ENCODE measurements around the gene ARMC12. TPM values are rescaled to one million over a fixed set of nuclear protein-coding genes. Genes with fewer than 3 reads are reported as not detected.

The ARMC12 gene
- total and polyA plus RNA-seq, 4 experiments from 2014 or later, result 0.28 to 1.3 (median 0.69) TPM; not detected in 1

DNA sequence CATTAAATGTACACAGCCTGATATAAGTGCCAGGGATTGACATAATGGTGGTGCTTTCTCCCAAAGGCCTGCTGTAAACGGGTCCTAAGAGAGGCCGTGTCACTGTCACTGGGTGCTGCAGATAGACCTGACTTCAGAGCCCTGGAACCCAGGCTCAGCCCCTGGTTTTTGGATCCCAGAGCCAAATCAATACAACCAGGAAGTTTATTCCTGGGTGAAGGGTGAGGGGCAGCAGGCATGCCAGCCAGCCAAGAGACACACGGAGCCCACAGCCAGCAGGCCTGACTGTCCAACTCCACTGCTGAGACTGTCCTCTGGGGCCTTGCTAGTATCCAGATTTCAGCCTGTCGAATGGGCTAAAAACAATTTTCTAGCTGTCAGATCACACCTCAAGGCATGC lies 12.8 kb upstream of the ARMC12 start:
- peaks cover 0 to 1% (median 0%) of the 10 kb centered on the region in 8 donors for H3K9me3 Mint-ChIP-seq
- H3K4me3 ChIP-seq (ENCODE audit: low read length in 2 of 2), result no peak overlapping the region
- no peaks in the 10 kb centered on the region for H3K27me3 ChIP-seq (ENCODE audit: insufficient read depth, low read length)
- ChIA-PET CTCF (ENCODE audit: partially characterized antibody) (interaction anchor here (1.1 to 6.0 kb wide), 3 partner anchors 13 to 139 kb away, joined by 3 to 31 read pairs (median 7); partner anchors contain the start of gene ARMC12), POLR2A (ENCODE audit: partially characterized antibody) (interaction anchor here (7.1 to 10.7 kb wide), 3 partner anchors 38 to 122 kb away, joined by 41 to 151 read pairs (median 141); partner anchors contain the start of gene FKBP5)
- peak overlapping the region; percentile 61 to 100 (median 87) for H3K27ac Mint-ChIP-seq
- peaks cover 0 to 4% of the 10 kb centered on the region in 2 donors for H3K36me3 Mint-ChIP-seq
- intact Hi-C loops (cut with micrococcal nuclease), result no loop called here
- peaks cover 61 to 89% (median 75%) of the 10 kb centered on the region in 4 donors for H3K4me1 Mint-ChIP-seq
- DNase-seq, result no peak
- no peaks in the 10 kb centered on the region for H3K27me3 Mint-ChIP-seq
- H3K9me3 ChIP-seq (ENCODE audit: control insufficient read depth in 1 of 2, low read length in 2 of 2), result no peaks in the 10 kb centered on the region
- H3K36me3 ChIP-seq (ENCODE audit: insufficient read depth, low read length), result no peaks in the 10 kb centered on the region
- H3K4me1 ChIP-seq (ENCODE audit: insufficient read depth, low read length), result peaks cover 75% of the 10 kb centered on the region
- H3K4me3 Mint-ChIP-seq, result peak overlapping the region in 3 of 8 donors; percentile 9 to 39 (median 15)
- H3K27ac ChIP-seq (ENCODE audit: low read depth, low read length), result peak overlapping the region; percentile 69

DNA sequence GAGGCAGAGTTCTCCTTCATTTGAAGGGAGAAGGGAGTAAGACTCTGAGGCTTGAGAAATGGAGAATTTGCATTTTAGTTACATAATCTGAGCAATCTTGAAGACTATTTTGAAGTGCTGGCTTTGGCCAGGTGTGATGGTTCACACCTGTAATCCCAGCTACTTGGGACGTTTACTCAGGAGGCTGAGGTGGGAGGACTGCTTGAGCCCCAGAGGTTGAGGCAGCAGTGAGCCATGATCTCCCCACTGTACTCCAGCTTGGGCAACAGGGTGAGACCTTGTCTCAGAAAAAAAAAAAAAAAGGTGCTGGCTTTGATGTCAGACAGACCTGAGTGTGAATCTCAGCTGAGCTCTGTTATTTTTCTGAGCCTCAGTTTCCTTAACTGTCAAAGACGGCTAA lies 12.4 kb upstream of the ARMC12 start:
- Histone ChIP-seq H3K4me1 (ENCODE audit: insufficient read depth, low read length) (peaks cover 75% of the 10 kb centered on the region), H3K27me3 (ENCODE audit: insufficient read depth, low read length) (no peaks in the 10 kb centered on the region), H3K36me3 (ENCODE audit: insufficient read depth, low read length) (no peaks in the 10 kb centered on the region), H3K27ac (ENCODE audit: low read depth, low read length) (peak overlapping the region; percentile 69), H3K9me3 (ENCODE audit: control insufficient read depth in 1 of 2, low read length in 2 of 2) (no peaks in the 10 kb centered on the region), H3K4me3 (ENCODE audit: low read length in 2 of 2) (no peak overlapping the region)
- CTCF ChIA-PET (ENCODE audit: partially characterized antibody), result interaction anchor here (1.1 to 6.0 kb wide), 4 partner anchors 12 to 139 kb away, joined by 3 to 31 read pairs (median 5); partner anchors contain the start of gene ARMC12
- H3K27ac Mint-ChIP-seq, result peak overlapping the region; percentile 61 to 100 (median 88)
- H3K36me3 Mint-ChIP-seq, result peaks cover 0 to 4% of the 10 kb centered on the region in 2 donors
- peaks cover 0 to 1% (median 0%) of the 10 kb centered on the region in 8 donors for H3K9me3 Mint-ChIP-seq
- peak overlapping the region in 3 of 8 donors; percentile 9 to 43 (median 39) for H3K4me3 Mint-ChIP-seq
- peaks cover 61 to 89% (median 75%) of the 10 kb centered on the region in 4 donors for H3K4me1 Mint-ChIP-seq
- H3K27me3 Mint-ChIP-seq, result no peaks in the 10 kb centered on the region
- intact Hi-C loops (cut with micrococcal nuclease), result no loop called here
- POLR2A ChIA-PET (ENCODE audit: partially characterized antibody), result interaction anchor here (0.8 to 10.7 kb wide), 4 partner anchors 38 to 122 kb away, joined by 3 to 151 read pairs (median 91); partner anchors contain the start of gene FKBP5
- DNase-seq, result no peak

DNA sequence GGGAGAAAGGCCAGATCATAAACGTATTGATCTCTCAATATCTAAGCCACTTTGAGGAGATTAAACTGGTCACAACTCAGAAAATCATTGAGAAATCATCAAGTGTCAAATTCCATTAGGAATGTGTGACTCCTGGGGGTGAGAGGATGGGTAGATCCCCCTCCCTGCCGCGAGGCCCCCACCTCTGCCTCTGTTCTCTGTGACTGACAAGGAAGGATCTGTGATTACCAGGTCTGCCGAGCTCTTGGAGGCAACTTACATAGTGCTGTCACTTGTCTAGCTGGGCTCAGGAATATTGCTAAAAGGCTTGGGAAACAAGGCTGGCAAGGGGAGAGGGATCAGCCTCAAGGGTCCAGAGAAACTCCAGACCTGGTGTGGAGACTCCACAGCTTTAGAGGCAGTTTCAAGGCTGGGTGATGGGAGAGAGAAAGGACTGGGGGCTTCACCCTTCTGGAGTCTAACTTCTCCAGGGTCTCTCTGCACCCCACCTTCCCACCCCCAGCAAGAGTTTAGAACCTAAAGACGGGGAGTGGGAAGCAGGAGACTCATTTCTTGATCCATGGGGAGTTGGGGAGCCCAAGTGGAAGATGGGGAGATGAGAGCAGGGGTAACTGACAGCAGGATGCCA lies 11.6 kb upstream of the ARMC12 start:
- Histone ChIP-seq H3K4me1 (ENCODE audit: insufficient read depth, low read length) (peaks cover 75% of the 10 kb centered on the region), H3K27ac (ENCODE audit: low read depth, low read length) (peak overlapping the region; percentile 69), H3K27me3 (ENCODE audit: insufficient read depth, low read length) (no peaks in the 10 kb centered on the region), H3K36me3 (ENCODE audit: insufficient read depth, low read length) (no peaks in the 10 kb centered on the region), H3K9me3 (ENCODE audit: control insufficient read depth in 1 of 2, low read length in 2 of 2) (no peaks in the 10 kb centered on the region), H3K4me3 (ENCODE audit: low read length in 2 of 2) (no peak overlapping the region)
- ChIA-PET CTCF (ENCODE audit: partially characterized antibody) (interaction anchor here (0.6 to 6.0 kb wide), 6 partner anchors 9 to 140 kb away, joined by 3 to 31 read pairs (median 4); partner anchors contain the start of gene ARMC12), POLR2A (ENCODE audit: partially characterized antibody) (interaction anchor here (0.8 to 10.7 kb wide), 8 partner anchors 11 to 123 kb away, joined by 3 to 151 read pairs (median 38); partner anchors contain the start of genes ARMC12 and FKBP5)
- Mint-ChIP-seq H3K4me1 (peaks cover 60 to 89% (median 75%) of the 10 kb centered on the region in 4 donors), H3K9me3 (peaks cover 0 to 1% (median 0%) of the 10 kb centered on the region in 8 donors), H3K27me3 (no peaks in the 10 kb centered on the region), H3K27ac (peak overlapping the region; percentile 87 to 100 (median 94)), H3K4me3 (peak overlapping the region in 6 of 8 donors; percentile 22 to 96 (median 61)), H3K36me3 (peaks cover 0 to 4% of the 10 kb centered on the region in 2 donors)
- no peak for DNase-seq
- intact Hi-C loops (cut with micrococcal nuclease), result no loop called here

DNA sequence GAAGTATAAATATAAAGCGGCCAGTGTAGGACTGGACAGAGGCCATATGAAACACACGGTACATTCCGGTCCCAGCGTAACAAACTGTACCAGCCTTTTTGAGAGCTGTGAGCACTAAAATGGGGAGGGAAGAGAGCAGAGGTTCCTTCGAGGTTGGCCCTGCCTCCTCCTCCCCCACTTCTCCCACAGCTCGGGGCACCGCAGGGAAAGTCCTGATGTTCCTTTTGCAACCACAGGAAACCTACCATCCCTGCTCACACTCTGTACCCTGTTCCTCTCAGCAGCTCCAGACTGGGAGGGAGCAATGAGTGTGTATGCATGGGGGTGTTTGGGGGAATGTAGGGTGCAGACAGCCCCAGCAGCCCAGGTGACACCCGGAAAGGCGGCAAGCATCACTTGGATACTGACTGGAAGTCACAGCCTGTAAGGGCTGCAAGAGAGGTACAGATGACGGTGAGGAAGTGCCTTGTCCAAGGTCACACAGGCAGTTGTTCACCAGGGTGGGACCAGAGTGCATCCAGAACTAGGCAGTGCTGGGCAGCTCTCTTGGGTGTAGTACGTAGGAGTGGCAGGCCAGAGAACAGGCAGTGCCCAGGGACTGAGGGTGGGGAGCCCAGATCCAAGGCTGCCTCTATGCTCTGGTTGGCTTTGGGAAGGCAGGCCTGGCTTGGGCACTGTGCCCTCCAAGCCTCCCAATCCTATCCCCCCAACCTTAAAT lies 11.0 kb upstream of the ARMC12 start:
- CTCF ChIA-PET (ENCODE audit: partially characterized antibody), result interaction anchor here (0.6 to 6.0 kb wide), 12 partner anchors 8 to 142 kb away, joined by 3 to 31 read pairs (median 4); partner anchors contain the start of gene ARMC12
- intact Hi-C loops (cut with micrococcal nuclease), result no loop called here
- Mint-ChIP-seq H3K27me3 (no peaks in the 10 kb centered on the region), H3K4me1 (peaks cover 56 to 89% (median 74%) of the 10 kb centered on the region in 4 donors), H3K9me3 (peaks cover 0 to 1% (median 0%) of the 10 kb centered on the region in 8 donors), H3K4me3 (peak overlapping the region; percentile 53 to 96 (median 84)), H3K27ac (peak overlapping the region; percentile 87 to 100 (median 95)), H3K36me3 (peaks cover 0 to 4% of the 10 kb centered on the region in 2 donors)
- DNase-seq, result peak in 2 of 5 donors; percentile 24 to 61
- H3K9me3 ChIP-seq (ENCODE audit: control insufficient read depth in 1 of 2, low read length in 2 of 2), result no peaks in the 10 kb centered on the region
- POLR2A ChIA-PET (ENCODE audit: partially characterized antibody), result interaction anchor here (1.1 to 10.7 kb wide), 8 partner anchors 7 to 123 kb away, joined by 3 to 151 read pairs (median 40); partner anchors contain the start of genes ARMC12 and FKBP5
- no peaks in the 10 kb centered on the region for H3K36me3 ChIP-seq (ENCODE audit: insufficient read depth, low read length)
- peaks cover 75% of the 10 kb centered on the region for H3K4me1 ChIP-seq (ENCODE audit: insufficient read depth, low read length)
- peak overlapping the region; percentile 69 for H3K27ac ChIP-seq (ENCODE audit: low read depth, low read length)
- peak overlapping the region in 1 of 2 donors; percentile 67 for H3K4me3 ChIP-seq (ENCODE audit: low read length in 2 of 2)
- no peaks in the 10 kb centered on the region for H3K27me3 ChIP-seq (ENCODE audit: insufficient read depth, low read length)

DNA sequence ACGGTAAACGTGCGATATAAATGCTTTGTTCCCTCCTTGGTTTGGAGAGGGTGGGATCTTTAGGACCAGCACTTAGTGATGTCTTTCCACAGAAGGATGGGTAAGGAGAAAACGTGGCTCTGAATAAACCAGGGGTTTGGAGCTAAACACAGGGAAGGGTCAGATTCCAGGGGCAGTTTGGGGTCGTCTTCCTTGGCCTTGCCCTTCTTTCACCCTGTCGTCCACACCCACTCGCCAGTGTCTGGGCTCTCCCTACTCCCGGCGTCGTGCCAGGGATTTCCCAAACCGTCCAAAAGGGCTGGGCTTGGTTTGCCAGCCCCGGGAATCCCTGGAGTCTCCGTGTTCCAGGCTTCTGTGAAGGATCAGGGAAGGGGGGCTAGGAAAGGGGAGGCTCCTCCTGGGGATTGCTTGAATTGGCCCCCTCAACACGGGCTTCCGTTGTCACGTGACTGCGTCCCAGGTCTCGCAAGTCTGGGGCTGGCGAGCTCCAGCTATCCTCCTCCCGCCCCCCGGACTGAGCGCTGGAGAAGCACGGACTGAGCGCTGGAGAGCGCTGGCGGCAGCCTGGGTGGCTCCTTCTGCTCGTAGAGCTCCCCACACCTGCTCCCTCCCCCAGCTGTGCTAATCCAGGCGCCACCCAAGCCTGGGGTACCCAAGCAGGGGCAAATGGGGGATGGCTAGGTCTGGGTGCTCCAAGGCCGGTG lies 9.4 kb upstream of the ARMC12 start:
- H3K27ac ChIP-seq (ENCODE audit: low read depth, low read length), result peak overlapping the region; percentile 69
- H3K27me3 ChIP-seq (ENCODE audit: insufficient read depth, low read length), result no peaks in the 10 kb centered on the region
- no peaks in the 10 kb centered on the region for H3K36me3 ChIP-seq (ENCODE audit: insufficient read depth, low read length)
- Mint-ChIP-seq H3K9me3 (peaks cover 0 to 1% (median 0%) of the 10 kb centered on the region in 8 donors), H3K4me1 (peaks cover 57 to 92% (median 79%) of the 10 kb centered on the region in 4 donors), H3K27me3 (no peaks in the 10 kb centered on the region), H3K36me3 (peaks cover 0 to 5% of the 10 kb centered on the region in 2 donors), H3K4me3 (peak overlapping the region; percentile 78 to 96 (median 84)), H3K27ac (peak overlapping the region; percentile 87 to 100 (median 97))
- H3K4me3 ChIP-seq (ENCODE audit: low read length in 2 of 2), result peak overlapping the region; percentile 31 to 67
- ChIA-PET CTCF (ENCODE audit: partially characterized antibody) (interaction anchor here (0.7 to 17.0 kb wide), 13 partner anchors 9 to 276 kb away, joined by 3 to 360 read pairs (median 5); partner anchors contain the start of genes ARMC12 and FANCE), POLR2A (ENCODE audit: partially characterized antibody) (interaction anchor here (0.9 to 10.7 kb wide), 22 partner anchors 8 to 427 kb away, joined by 3 to 151 read pairs (median 8); partner anchors contain the start of genes ARMC12, FKBP5 and RPL10A)
- H3K4me1 ChIP-seq (ENCODE audit: insufficient read depth, low read length), result peaks cover 82% of the 10 kb centered on the region
- no peak for DNase-seq
- intact Hi-C loops (cut with micrococcal nuclease), result no loop called here
- H3K9me3 ChIP-seq (ENCODE audit: control insufficient read depth in 1 of 2, low read length in 2 of 2), result no peaks in the 10 kb centered on the region
